GM20431 (cell line): ENCODE data around the gene PRKCG.

ENCODE experiments used
- in situ Hi-C: fragments of 300-500 bp; cut with MseI, MboI; formaldehyde crosslinking; loops from one replicate; pipeline ENCODE4 v1.15.0; 2020; ENCODE audit warnings: low sequenced_read_pairs; ENCODE audit not compliant: unreplicated experiment

The PRKCG gene

DNA sequence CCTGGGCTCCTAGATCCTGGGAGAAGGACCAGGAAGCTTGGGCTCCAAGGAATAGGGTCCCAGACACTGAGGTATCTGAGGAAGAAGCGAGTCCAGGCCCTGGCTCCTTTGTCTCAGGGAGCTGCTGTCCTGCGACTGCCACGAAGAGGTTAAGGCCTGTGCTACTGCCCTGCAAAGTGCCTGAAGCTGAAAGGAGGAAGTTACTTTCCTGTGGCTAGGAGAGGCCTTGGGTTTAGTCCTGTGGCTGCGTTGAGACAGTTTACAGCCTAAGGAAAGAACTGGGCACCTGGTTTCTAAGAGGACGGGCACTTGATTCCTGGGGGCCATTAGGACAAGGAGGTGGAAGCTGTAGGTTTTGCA lies 11.5 kb upstream of the PRKCG start:
- in situ Hi-C loops = no loop called here

- in situ Hi-C loops = no loop called here
Observed at GRCh38 chr19:53871454-53871853, 10.5 kb upstream of the PRKCG start.

GRCh38 chr19:53872762-53873161 lies 9.2 kb upstream of the PRKCG start:
- in situ Hi-C loops = no loop called here

- in situ Hi-C loops = no loop called here
Observed at GRCh38 chr19:53873773-53874605, 8.0 kb upstream of the PRKCG start.

GRCh38 chr19:53874606-53874990 lies 7.4 kb upstream of the PRKCG start:
- in situ Hi-C loops = no loop called here

- in situ Hi-C loops = no loop called here
Observed at GRCh38 chr19:53875602-53876325, 6.2 kb upstream of the PRKCG start.

DNA sequence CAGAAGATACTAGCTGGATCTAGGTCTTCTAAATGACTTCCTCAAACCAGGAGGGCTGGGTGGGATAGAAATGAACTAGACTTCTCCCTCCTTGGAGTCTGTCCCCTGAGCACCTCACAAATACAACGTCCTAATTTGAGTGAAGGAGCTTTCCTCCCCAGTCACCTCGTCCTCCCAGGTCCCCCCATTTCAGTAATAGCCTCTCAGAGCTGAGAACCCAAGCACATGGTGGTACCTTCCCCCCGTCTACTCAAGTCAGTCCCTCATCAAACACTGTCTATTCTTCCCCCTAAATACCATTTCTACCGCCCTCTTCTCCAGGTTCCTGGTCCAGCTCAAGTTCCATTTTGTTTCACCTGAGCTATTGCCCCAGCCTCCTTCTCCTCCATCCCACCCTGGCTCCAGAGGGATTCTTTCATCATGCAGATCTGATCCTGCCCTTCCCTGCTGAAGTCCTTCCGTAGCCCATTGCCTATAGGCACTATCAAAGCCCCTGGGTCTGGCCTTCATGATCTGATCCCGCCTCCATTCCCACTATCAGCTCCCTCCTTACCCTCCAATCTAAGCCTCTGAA lies 5.3 kb upstream of the PRKCG start:
- in situ Hi-C loops = no loop called here

- in situ Hi-C loops = no loop called here
Observed at GRCh38 chr19:53877361-53877766, 4.6 kb upstream of the PRKCG start.

DNA sequence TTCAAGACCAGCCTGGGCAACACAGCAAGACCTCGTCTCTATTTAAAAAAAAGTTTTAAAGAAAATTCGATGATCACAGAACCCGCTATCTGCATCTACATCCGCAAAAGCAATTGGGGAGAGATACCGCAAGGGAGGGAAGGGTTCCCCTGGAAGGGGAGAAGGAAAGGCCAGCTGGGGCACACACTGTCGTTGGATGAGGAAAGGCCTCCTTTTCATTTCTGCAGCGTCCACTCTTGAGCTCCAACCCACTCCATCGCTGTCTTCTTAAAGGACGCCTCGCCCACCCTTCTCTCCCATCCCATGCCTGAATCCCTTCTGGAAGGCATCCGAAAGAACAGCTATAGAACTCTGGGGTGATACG lies 3.2 kb upstream of the PRKCG start:
- in situ Hi-C loops = no loop called here

GRCh38 chr19:53879140-53880081 lies 2.6 kb upstream of the PRKCG start:
- in situ Hi-C loops = no loop called here

- in situ Hi-C loops = no loop called here
Observed at GRCh38 chr19:53880711-53881481, 1.1 kb upstream of the PRKCG start.

GRCh38 chr19:53882391-53883050 lies 524 bp downstream of the PRKCG start:
- in situ Hi-C loops = no loop called here

DNA sequence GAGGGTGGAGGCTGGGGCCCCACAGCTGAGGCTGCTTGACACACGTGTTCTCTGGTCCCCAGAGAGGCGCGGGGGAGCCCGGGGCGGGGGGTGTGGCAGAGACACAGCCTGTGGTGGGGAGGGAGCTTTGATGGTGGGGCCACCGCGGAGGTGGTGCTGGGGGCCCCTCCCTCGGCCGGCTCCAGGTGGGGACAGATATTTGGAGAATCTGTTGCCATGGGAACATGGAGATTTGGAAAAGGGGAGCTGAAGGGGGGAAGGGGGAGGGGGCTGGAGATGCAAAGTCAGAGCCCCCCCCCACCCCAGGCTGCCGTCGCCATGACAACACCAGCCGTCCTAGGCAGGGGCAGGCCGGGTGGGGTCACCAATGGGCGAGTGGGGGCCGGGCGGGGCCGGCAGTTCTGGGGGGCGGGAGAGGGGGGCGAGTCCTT lies 1.2 kb downstream of the PRKCG start:
- in situ Hi-C loops = no loop called here

GRCh38 chr19:53883741-53884140 lies 1.7 kb downstream of the PRKCG start:
- in situ Hi-C loops = no loop called here

GRCh38 chr19:53884256-53884655 lies 2.3 kb downstream of the PRKCG start:
- in situ Hi-C loops = no loop called here

DNA sequence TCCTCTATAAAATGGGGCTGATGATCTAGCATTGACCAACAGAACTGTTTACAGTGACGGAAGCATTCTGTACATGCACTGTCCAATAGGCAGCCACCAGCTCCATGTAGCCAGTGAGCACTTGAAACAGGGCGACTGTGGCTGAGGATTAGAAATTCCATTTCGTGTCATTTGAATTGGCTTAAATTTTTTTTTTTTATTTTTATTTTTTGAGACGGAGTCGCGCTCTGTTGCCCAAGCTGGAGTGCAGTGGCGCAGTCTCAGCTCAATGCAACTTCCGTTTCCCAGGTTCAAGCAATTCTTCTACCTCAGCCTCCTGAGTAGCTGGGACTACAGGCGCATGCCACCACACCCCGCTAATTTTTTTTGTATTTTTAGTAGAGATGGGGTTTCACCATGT lies 3.0 kb downstream of the PRKCG start:
- in situ Hi-C loops = no loop called here

- in situ Hi-C loops = no loop called here
Observed at GRCh38 chr19:53892301-53892980, 10.4 kb downstream of the PRKCG start.

GRCh38 chr19:53892981-53893325 lies 11.0 kb downstream of the PRKCG start:
- in situ Hi-C loops = no loop called here

- in situ Hi-C loops = no loop called here
Observed at GRCh38 chr19:53894707-53895106, 12.7 kb downstream of the PRKCG start.
